ENCODE results near the gene FOXD2. TPM values are rescaled to one million over a fixed set of nuclear protein-coding genes. Genes with fewer than 3 reads are reported as not detected.

FOXD2 gene
- total and polyA plus RNA-seq, 2 of the 4 experiments (the other 2 are of a cell fraction), result under 0.01 to 0.03 TPM

DNA sequence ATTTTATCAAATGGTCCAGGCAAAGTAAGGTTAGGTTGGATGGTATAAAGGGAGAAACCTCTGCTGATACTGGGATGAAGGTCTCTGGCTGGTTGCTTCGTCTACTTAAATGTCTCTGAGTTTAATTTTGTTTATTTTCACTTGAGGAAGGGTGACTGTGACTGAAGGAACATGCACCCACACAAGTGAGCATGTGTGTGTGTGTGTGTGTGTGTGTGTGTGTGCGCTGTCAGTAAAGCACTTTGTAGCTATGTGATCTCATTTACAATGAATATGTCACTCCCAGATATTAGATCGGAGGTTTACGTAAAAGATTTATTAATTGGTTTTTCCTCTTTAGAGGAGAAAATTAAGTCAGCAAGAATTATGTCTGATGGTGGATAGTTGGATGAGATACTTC is 4.4 kb downstream of the FOXD2 start:
- Histone ChIP-seq H4K8ac (ENCODE audit: low read depth in 2 of 2, low read length in 2 of 2) (no peak overlapping the region), H3K18ac (ENCODE audit: low read depth, low read length) (no peak overlapping the region), H3K36me3 (ENCODE audit: control insufficient read depth, insufficient read depth, low read length) (no peaks in the 10 kb centered on the region), H3K4me2 (ENCODE audit: low read depth, low read length) (no peak overlapping the region), H3K56ac (ENCODE audit: extremely low read depth, insufficient read depth, low read length) (no peak overlapping the region), H2AFZ (replicated peaks; ENCODE audit: low read length, poor library complexity) (no peak overlapping the region), H2BK120ac (ENCODE audit: low read depth, low read length) (no peak overlapping the region), H2BK5ac (ENCODE audit: low read depth, low read length, poor library complexity, severe bottlenecking) (no peak overlapping the region), H3K79me1 (ENCODE audit: low read depth in 1 of 2, low read length in 2 of 2) (no peaks in the 10 kb centered on the region), H3K4me3 (ENCODE audit: insufficient read depth, low read depth, low read length) (no peak overlapping the region), H3K27ac (ENCODE audit: insufficient read depth, low read length) (no peak overlapping the region), H2BK20ac (ENCODE audit: low read depth, low read length) (no peak overlapping the region), H3K4ac (ENCODE audit: low read depth, low read length) (no peak overlapping the region), H3K4me1 (ENCODE audit: control insufficient read depth, insufficient read depth, low read length) (no peaks in the 10 kb centered on the region), H3K9ac (ENCODE audit: low read depth, low read length) (no peak overlapping the region), H3K14ac (replicated peaks; ENCODE audit: low read depth, low read length) (no peak overlapping the region), H3K9me1 (ENCODE audit: insufficient read depth, low read length) (no peaks in the 10 kb centered on the region), H2AK9ac (replicated peaks; ENCODE audit: low read depth, low read length, poor library complexity) (no peak overlapping the region), H3K27me3 (ENCODE audit: control insufficient read depth, insufficient read depth, low read length) (peaks cover 89% of the 10 kb centered on the region), H4K20me1 (ENCODE audit: insufficient read depth, low read length) (no peaks in the 10 kb centered on the region), H3K9me3 (ENCODE audit: control insufficient read depth, insufficient read depth, low read length) (peaks cover 6% of the 10 kb centered on the region; the same call in 1 of the 2 replicates), H4K91ac (ENCODE audit: insufficient read depth, low read depth, low read length) (no peak overlapping the region), H2BK15ac (ENCODE audit: low read depth, low read length) (no peak overlapping the region), H2AK5ac (ENCODE audit: low read depth, low read length) (no peak overlapping the region), H3K23ac (ENCODE audit: low read depth, low read length) (no peak overlapping the region), H4K5ac (ENCODE audit: low read depth, low read length) (no peak overlapping the region)
- no peak for ATAC-seq (ENCODE audit: low read depth)
- TF ChIP-seq CHD1 (IDR thresholded peaks at IDR 0.05; ENCODE audit: low read depth, low read length) (no peak), MAFK (IDR thresholded peaks at IDR 0.05; ENCODE audit: low read depth, low read length) (no peak), NFE2L2 (IDR thresholded peaks at IDR 0.05; ENCODE audit: low read depth, low read length) (no peak), MXI1 (IDR thresholded peaks at IDR 0.05; ENCODE audit: borderline replicate concordance, low read depth, low read length) (no peak), CEBPB (IDR thresholded peaks at IDR 0.05; ENCODE audit: low read depth, low read length) (no peak), FOS (IDR thresholded peaks at IDR 0.05; ENCODE audit: low read depth, low read length) (no peak), RAD21 (IDR thresholded peaks at IDR 0.05; ENCODE audit: low read length) (no peak)
- TF ChIP-seq, protein P1, sequence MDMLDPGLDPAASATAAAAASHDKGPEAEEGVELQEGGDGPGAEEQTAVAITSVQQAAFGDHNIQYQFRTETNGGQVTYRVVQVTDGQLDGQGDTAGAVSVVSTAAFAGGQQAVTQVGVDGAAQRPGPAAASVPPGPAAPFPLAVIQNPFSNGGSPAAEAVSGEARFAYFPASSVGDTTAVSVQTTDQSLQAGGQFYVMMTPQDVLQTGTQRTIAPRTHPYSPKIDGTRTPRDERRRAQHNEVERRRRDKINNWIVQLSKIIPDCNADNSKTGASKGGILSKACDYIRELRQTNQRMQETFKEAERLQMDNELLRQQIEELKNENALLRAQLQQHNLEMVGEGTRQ (IDR thresholded peaks at IDR 0.05; ENCODE audit: low read depth, low read length), result no peak
- BruUV-seq (replicated peaks), result no TSS peak
- ChIA-PET CTCF (no interaction called here), POLR2A (ENCODE audit: unreplicated experiment) (no interaction called here)
- dilution Hi-C loops (cut with HindIII; ENCODE audit: low sequenced_read_pairs, unreplicated experiment), result no loop called here
- no peak for DNase-seq
- in situ Hi-C loops (cut with MboI; ENCODE audit: low sequenced_read_pairs), result no loop called here
- intact Hi-C loops (cut with micrococcal nuclease), result no loop called here
- no CpG with 5 or more reads among the region's 4 CpGs for WGBS, 2 experiments (ENCODE audit: extremely low coverage in 2 of 2, insufficient read length in 1 of 2)

Data from IMR-90 (cell line).